Liver (tissue), 9 donors: ENCODE measurements around the gene PLA2G12A. TPM values are rescaled to one million over a fixed set of nuclear protein-coding genes. Genes with fewer than 3 reads are reported as not detected.

ENCODE experiments used
- DNase-seq: peaks from one replicate; pipeline ENCODE4 v3.0.0-alpha.2; 2017; ENCODE audit warnings: low spot score
- H3K27ac ChIP-seq, 2 donors: one replicate each; pipeline ENCODE4 v1.7.0; 2013; ENCODE audit warnings: inconsistent platforms in 2 of 2, low read length in 2 of 2, control low read depth in 1 of 2, low read depth in 1 of 2, mild to moderate bottlenecking in 1 of 2
- H3K27me3 ChIP-seq, 4 donors: one replicate each; pipeline versions ENCODE4 v1.6.1 to v1.7.0; 2013; ENCODE audit warnings: low read length in 3 of 4, inconsistent platforms in 1 of 4, mild to moderate bottlenecking in 1 of 4, moderate library complexity in 1 of 4; ENCODE audit not compliant: control insufficient read depth in 4 of 4, insufficient read depth in 4 of 4
- H3K36me3 ChIP-seq, 4 donors: one replicate each; pipeline versions ENCODE4 v1.6.1 to v1.7.0; 2013; ENCODE audit warnings: low read length in 3 of 4, mild to moderate bottlenecking in 3 of 4, low read depth in 1 of 4, moderate library complexity in 1 of 4; ENCODE audit not compliant: control insufficient read depth in 4 of 4, insufficient read depth in 3 of 4
- H3K4me1 ChIP-seq, 4 donors: one replicate each; pipeline versions ENCODE4 v1.6.1 to v1.7.0; 2013; ENCODE audit warnings: low read length in 3 of 4, mild to moderate bottlenecking in 3 of 4, moderate library complexity in 1 of 4; ENCODE audit not compliant: control insufficient read depth in 4 of 4, insufficient read depth in 4 of 4
- H3K4me3 ChIP-seq, 3 donors: one replicate each; pipeline versions ENCODE4 v1.6.1 to v1.7.0; 2013; ENCODE audit warnings: low read length in 3 of 3, control low read depth in 1 of 3, low read depth in 1 of 3, mild to moderate bottlenecking in 1 of 3
- H3K9ac ChIP-seq, 2 donors: one replicate each; pipeline ENCODE4 v1.7.0; 2013; ENCODE audit warnings: low read length in 2 of 2, mild to moderate bottlenecking in 2 of 2, moderate library complexity in 2 of 2, control low read depth in 1 of 2, low read depth in 1 of 2
- H3K9me3 ChIP-seq, 4 donors: one replicate each; pipeline versions ENCODE4 v1.6.1 to v1.7.0; 2013; ENCODE audit warnings: low read length in 3 of 4; ENCODE audit not compliant: control insufficient read depth in 4 of 4
- EGR1 ChIP-seq, 2 donors: IDR thresholded peaks; 2 replicates each; pipeline ENCODE4 v1.6.1; 2016 to 2018; ENCODE audit warnings: antibody characterized with exemption in 2 of 2, low read depth in 2 of 2
- FOXA1 ChIP-seq: IDR thresholded peaks from 2 replicates; pipeline ENCODE4 v1.6.1; 2016; ENCODE audit warnings: antibody characterized with exemption
- FOXA2 ChIP-seq: IDR thresholded peaks from 2 replicates; pipeline ENCODE4 v1.6.1; 2016; ENCODE audit warnings: antibody characterized with exemption
- GABPA ChIP-seq, 2 donors: IDR thresholded peaks in 1 of 2; conservative IDR thresholded peaks in 1 of 2; 2 replicates each; pipeline ENCODE4 v1.6.1; 2016; ENCODE audit warnings: antibody characterized with exemption in 2 of 2, mild to moderate bottlenecking in 1 of 2, moderate library complexity in 1 of 2
- HNF4A ChIP-seq, 2 donors: conservative IDR thresholded peaks; 2 replicates each; pipeline ENCODE4 v1.6.1; 2016; ENCODE audit warnings: antibody characterized with exemption in 2 of 2, mild to moderate bottlenecking in 2 of 2
- HNF4G ChIP-seq: IDR thresholded peaks from 2 replicates; pipeline ENCODE4 v1.6.1; 2016; ENCODE audit warnings: antibody characterized with exemption
- JUND ChIP-seq, 2 donors: IDR thresholded peaks; 2 replicates each; pipeline ENCODE4 v1.6.1; 2016; ENCODE audit warnings: antibody characterized with exemption in 2 of 2
- NR2F2 ChIP-seq: IDR thresholded peaks from 2 replicates; pipeline ENCODE4 v1.6.1; 2016; ENCODE audit warnings: antibody characterized with exemption
- RAD21 ChIP-seq, 2 donors: IDR thresholded peaks; 2 replicates each; pipeline ENCODE4 v1.6.1; 2016; ENCODE audit warnings: antibody characterized with exemption in 2 of 2, mild to moderate bottlenecking in 2 of 2
- RXRA ChIP-seq, 2 donors: IDR thresholded peaks; 2 replicates each; pipeline ENCODE4 v1.6.1; 2017 to 2018; ENCODE audit warnings: antibody characterized with exemption in 2 of 2, mild to moderate bottlenecking in 1 of 2
- SP1 ChIP-seq: IDR thresholded peaks from 2 replicates; pipeline ENCODE4 v1.6.1; 2018; ENCODE audit warnings: antibody characterized with exemption, mild to moderate bottlenecking
- TAF1 ChIP-seq: conservative IDR thresholded peaks from 2 replicates; pipeline ENCODE4 v1.6.1; 2016; ENCODE audit warnings: antibody characterized with exemption, mild to moderate bottlenecking
- YY1 ChIP-seq: IDR thresholded peaks from 2 replicates; pipeline ENCODE4 v1.6.1; 2016; ENCODE audit warnings: antibody characterized with exemption, mild to moderate bottlenecking
- polyA plus RNA-seq, 2 donors: library from polyadenylated mRNA; stranded (reverse) in 1 of 2; unstranded in 1 of 2; fragments of 200-250 nt in 1 of 2; fragments of >200 nt in 1 of 2; fragmentation: Nextera tagmentation in 1 of 2; extraction: Ambion mirVana in 1 of 2; gene quantifications; one replicate each; pipeline versions ENCODE4 v1.2.1 to v1.2.3, GENCODE V29; 2013 to 2015
- total RNA-seq, 2 donors: library from RNA; depleted of rRNA; stranded (reverse); fragments of >200 nt; gene quantifications; one replicate each; pipeline ENCODE4 v1.2.3, GENCODE V29; 2014
- TF ChIP-seq, protein P1 (sequence below): IDR thresholded peaks from 2 replicates; pipeline ENCODE4 v1.6.1; 2016; ENCODE audit warnings: antibody characterized with exemption, mild to moderate bottlenecking
- TF ChIP-seq, protein P2 (sequence below): IDR thresholded peaks from 2 replicates; pipeline ENCODE4 v1.6.1; 2016; ENCODE audit warnings: antibody characterized with exemption
- TF ChIP-seq, protein P3 (sequence below): IDR thresholded peaks from 2 replicates; pipeline ENCODE4 v1.6.1; 2016; ENCODE audit warnings: antibody characterized with exemption
- TF ChIP-seq, protein P4 (sequence below): fragments of 150-350 bp; IDR thresholded peaks from 2 replicates; pipeline ENCODE4 v1.5.1; 2017; ENCODE audit warnings: improper control_type of control experiment, low read depth, low read length; ENCODE audit not compliant: missing input control
- TF ChIP-seq, protein P5 (sequence below): IDR thresholded peaks from 2 replicates; pipeline ENCODE4 v1.6.1; 2016; ENCODE audit warnings: antibody characterized with exemption
- donor health status: healthy.
- donor health status: healthy.
- donor health status: healthy.
- donor health status: healthy.
- donor health status: healthy.

Gene PLA2G12A
- total and polyA plus RNA-seq, 4 donors, result 11.3 to 57.7 (median 29.4) TPM

DNA sequence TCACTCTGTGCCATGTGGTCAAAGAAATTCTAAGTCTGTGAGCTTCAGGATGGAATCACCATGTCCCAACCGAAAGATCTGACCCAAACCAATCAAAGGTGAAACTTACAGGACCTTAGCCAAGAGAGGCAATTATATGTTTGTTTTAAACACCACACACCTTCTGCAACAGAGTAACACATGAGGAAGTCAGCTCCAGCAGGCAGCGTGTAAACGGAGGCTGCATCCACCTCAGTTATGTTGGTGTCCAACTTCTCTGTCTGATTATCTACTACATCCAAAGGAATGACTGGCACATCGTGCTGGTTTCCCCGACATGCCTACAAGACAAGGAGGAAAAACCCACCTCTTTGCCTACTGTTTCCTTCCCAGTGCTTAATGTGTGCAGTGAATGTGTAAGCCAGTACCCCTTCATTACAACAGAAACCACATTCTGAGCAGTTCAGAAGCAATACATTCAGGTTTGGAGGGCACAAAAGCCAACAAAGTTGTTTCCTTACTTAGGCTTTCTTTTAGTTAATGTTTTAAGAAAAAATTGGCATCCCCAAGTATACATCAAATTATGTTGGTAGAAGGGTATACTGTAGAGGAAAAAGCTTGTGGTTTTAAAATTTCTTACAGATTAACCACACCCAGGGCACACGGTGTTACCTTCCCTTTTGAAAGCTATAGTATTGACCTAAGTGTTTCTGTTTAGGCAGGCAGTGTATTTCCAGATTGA lies 39.0 kb downstream of the PLA2G12A start (continued):
- TF ChIP-seq, protein P1, sequence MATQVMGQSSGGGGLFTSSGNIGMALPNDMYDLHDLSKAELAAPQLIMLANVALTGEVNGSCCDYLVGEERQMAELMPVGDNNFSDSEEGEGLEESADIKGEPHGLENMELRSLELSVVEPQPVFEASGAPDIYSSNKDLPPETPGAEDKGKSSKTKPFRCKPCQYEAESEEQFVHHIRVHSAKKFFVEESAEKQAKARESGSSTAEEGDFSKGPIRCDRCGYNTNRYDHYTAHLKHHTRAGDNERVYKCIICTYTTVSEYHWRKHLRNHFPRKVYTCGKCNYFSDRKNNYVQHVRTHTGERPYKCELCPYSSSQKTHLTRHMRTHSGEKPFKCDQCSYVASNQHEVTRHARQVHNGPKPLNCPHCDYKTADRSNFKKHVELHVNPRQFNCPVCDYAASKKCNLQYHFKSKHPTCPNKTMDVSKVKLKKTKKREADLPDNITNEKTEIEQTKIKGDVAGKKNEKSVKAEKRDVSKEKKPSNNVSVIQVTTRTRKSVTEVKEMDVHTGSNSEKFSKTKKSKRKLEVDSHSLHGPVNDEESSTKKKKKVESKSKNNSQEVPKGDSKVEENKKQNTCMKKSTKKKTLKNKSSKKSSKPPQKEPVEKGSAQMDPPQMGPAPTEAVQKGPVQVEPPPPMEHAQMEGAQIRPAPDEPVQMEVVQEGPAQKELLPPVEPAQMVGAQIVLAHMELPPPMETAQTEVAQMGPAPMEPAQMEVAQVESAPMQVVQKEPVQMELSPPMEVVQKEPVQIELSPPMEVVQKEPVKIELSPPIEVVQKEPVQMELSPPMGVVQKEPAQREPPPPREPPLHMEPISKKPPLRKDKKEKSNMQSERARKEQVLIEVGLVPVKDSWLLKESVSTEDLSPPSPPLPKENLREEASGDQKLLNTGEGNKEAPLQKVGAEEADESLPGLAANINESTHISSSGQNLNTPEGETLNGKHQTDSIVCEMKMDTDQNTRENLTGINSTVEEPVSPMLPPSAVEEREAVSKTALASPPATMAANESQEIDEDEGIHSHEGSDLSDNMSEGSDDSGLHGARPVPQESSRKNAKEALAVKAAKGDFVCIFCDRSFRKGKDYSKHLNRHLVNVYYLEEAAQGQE, result no peak

DNA sequence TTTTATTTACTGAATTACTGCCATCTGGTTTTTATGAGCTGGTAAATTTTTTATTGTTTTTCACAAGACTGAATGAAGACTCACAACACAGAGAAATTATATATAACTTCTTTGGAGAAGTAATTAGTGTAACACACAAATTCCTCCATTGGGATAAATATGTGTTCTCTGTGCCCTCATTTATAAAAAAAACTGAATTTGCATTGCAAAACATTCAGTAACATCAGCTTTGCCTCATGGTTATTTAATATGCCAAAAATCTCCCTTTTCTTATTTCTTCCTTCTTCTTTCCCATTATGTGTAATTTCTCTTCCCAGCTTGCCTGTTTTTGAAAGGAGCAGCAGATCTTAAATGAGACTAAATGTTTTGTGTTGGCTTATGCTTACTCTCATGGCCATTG lies 45.1 kb downstream of the PLA2G12A start:
- Histone ChIP-seq H3K27me3 (no peaks in the 10 kb centered on the region), H3K9ac (no peak overlapping the region), H3K36me3 (peaks cover 0 to 8% (median 3%) of the 10 kb centered on the region in 4 donors), H3K27ac (no peak overlapping the region), H3K4me3 (no peak overlapping the region), H3K4me1 (no peaks in the 10 kb centered on the region), H3K9me3 (no peaks in the 10 kb centered on the region)
- no peak for DNase-seq
- no peak for TF ChIP-seq YY1
- no peak for TF ChIP-seq RXRA (IDR thresholded peaks at IDR 0.05)
- no peak for TF ChIP-seq RAD21 (IDR thresholded peaks at IDR 0.05)
- TF ChIP-seq HNF4A (conservative IDR thresholded peaks at IDR 0.05), result no peak
- TF ChIP-seq, protein P2, sequence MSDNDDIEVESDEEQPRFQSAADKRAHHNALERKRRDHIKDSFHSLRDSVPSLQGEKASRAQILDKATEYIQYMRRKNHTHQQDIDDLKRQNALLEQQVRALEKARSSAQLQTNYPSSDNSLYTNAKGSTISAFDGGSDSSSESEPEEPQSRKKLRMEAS, result no peak
- no peak for TF ChIP-seq SP1
- TF ChIP-seq EGR1 (IDR thresholded peaks at IDR 0.05; ENCODE audit: low read depth in 2 of 2), result no peak
- no peak for TF ChIP-seq TAF1
- no peak for TF ChIP-seq FOXA2
- TF ChIP-seq FOXA1, result no peak
- TF ChIP-seq, protein P3, sequence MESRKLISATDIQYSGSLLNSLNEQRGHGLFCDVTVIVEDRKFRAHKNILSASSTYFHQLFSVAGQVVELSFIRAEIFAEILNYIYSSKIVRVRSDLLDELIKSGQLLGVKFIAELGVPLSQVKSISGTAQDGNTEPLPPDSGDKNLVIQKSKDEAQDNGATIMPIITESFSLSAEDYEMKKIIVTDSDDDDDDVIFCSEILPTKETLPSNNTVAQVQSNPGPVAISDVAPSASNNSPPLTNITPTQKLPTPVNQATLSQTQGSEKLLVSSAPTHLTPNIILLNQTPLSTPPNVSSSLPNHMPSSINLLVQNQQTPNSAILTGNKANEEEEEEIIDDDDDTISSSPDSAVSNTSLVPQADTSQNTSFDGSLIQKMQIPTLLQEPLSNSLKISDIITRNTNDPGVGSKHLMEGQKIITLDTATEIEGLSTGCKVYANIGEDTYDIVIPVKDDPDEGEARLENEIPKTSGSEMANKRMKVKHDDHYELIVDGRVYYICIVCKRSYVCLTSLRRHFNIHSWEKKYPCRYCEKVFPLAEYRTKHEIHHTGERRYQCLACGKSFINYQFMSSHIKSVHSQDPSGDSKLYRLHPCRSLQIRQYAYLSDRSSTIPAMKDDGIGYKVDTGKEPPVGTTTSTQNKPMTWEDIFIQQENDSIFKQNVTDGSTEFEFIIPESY, result no peak
- TF ChIP-seq HNF4G, result no peak
- TF ChIP-seq, protein P4, sequence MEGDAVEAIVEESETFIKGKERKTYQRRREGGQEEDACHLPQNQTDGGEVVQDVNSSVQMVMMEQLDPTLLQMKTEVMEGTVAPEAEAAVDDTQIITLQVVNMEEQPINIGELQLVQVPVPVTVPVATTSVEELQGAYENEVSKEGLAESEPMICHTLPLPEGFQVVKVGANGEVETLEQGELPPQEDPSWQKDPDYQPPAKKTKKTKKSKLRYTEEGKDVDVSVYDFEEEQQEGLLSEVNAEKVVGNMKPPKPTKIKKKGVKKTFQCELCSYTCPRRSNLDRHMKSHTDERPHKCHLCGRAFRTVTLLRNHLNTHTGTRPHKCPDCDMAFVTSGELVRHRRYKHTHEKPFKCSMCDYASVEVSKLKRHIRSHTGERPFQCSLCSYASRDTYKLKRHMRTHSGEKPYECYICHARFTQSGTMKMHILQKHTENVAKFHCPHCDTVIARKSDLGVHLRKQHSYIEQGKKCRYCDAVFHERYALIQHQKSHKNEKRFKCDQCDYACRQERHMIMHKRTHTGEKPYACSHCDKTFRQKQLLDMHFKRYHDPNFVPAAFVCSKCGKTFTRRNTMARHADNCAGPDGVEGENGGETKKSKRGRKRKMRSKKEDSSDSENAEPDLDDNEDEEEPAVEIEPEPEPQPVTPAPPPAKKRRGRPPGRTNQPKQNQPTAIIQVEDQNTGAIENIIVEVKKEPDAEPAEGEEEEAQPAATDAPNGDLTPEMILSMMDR, result no peak
- TF ChIP-seq, protein P5, sequence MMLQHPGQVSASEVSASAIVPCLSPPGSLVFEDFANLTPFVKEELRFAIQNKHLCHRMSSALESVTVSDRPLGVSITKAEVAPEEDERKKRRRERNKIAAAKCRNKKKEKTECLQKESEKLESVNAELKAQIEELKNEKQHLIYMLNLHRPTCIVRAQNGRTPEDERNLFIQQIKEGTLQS, result no peak
- no peak for TF ChIP-seq JUND (IDR thresholded peaks at IDR 0.05)
- no peak for TF ChIP-seq NR2F2
- TF ChIP-seq, protein P1, result no peak
- TF ChIP-seq GABPA (IDR thresholded peaks at IDR 0.05 in 1 of 2, conservative IDR thresholded peaks at IDR 0.05 in 1 of 2), result no peak
